COLO829 (cell line): Measurements from ENCODE around the gene CCDC85A.
"Not testable (repeated sequence)": the region's sequence is repeated elsewhere in the genome, so short reads cannot be mapped to it uniquely, and the experiment has no call there.

Experiments
- DNase-seq: peaks from one replicate; pipeline ENCODE4 v3.0.0; 2012; ENCODE audit warnings: low spot score

Gene CCDC85A

GRCh38 chr2:56183643-56184499, at the start of gene CCDC85A:
CCDC85A (plus strand) TSS chr2:56183990; CDS start chr2:56184625, 635 bp downstream.
- peak; percentile 58 for DNase-seq

GRCh38 chr2:56134861-56135260, 48.9 kb upstream of the CCDC85A start:
- DNase-seq = no peak

GRCh38 chr2:56142497-56143061, 41.2 kb upstream of the CCDC85A start:
- not testable (repeated sequence) for DNase-seq

GRCh38 chr2:56147907-56148306, 35.9 kb upstream of the CCDC85A start:
- no peak for DNase-seq

- peak; percentile 48 for DNase-seq
Observed at GRCh38 chr2:56148825-56149224, 35.0 kb upstream of the CCDC85A start.

- DNase-seq = no peak
Observed at GRCh38 chr2:56151841-56152240, 31.9 kb upstream of the CCDC85A start.

GRCh38 chr2:56155188-56155587, 28.6 kb upstream of the CCDC85A start:
- DNase-seq = no peak

GRCh38 chr2:56159875-56160274, 23.9 kb upstream of the CCDC85A start:
- not testable (repeated sequence) for DNase-seq

GRCh38 chr2:56167616-56168562, 15.9 kb upstream of the CCDC85A start:
- DNase-seq = no peak

GRCh38 chr2:56169521-56169920, 14.3 kb upstream of the CCDC85A start:
- DNase-seq = no peak

- no peak for DNase-seq
Observed at GRCh38 chr2:56170504-56170903, 13.3 kb upstream of the CCDC85A start.

- no peak for DNase-seq
Observed at GRCh38 chr2:56170988-56171387, 12.8 kb upstream of the CCDC85A start.

GRCh38 chr2:56175779-56176178, 8.0 kb upstream of the CCDC85A start:
- no peak for DNase-seq

- no peak for DNase-seq
Observed at GRCh38 chr2:56177420-56178220, 6.2 kb upstream of the CCDC85A start.

- DNase-seq = no peak
Observed at GRCh38 chr2:56179931-56180330, 3.9 kb upstream of the CCDC85A start.

GRCh38 chr2:56182420-56182819, 1.4 kb upstream of the CCDC85A start:
- no peak for DNase-seq

- DNase-seq = no peak
Observed at GRCh38 chr2:56184500-56185011, 766 bp downstream of the CCDC85A start.

- DNase-seq = no peak
Observed at GRCh38 chr2:56185101-56185581, 1.4 kb downstream of the CCDC85A start.

GRCh38 chr2:56185582-56186046, 1.8 kb downstream of the CCDC85A start:
- DNase-seq = no peak

- peak; percentile 23 for DNase-seq
Observed at GRCh38 chr2:56191617-56192016, 7.8 kb downstream of the CCDC85A start.
